Measurements from ENCODE around the gene GPR78.

Gene GPR78

DNA sequence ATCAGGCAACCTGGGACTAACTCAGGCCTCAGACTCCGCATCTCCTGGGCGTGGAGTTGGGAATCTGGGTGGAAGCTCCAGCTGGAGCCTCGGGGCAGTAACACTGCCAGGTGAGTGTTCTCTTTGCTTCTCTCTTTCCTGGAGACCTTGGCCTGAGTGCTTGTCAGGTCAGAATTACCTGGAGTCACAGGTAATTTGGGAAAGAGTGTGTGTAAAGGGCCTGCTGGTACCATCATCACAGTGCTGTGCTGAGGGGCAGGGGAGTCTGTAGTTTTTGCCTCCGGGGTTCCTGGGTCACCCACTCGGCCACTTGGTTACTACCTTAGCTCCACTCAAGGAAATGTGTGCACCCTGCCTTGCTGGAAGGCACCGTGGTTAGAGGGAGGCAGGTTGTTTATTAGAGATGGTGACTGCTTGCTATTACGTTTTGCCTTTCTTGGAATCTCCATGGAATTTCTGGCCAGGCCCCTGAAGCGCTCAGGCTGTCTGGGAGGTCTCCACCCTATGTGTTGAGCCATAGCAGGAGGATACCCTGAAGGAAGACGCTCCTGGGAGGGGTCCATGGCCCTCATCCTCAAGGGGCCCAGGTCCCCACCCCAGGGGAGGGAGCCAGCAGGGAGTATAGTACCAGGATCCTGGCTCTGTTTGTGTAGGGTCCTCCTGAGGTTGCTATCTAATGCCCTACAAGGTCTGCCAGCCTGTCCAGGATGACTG, 2.9 kb downstream of the GPR78 start:
- no peaks in the 10 kb centered on the region for H3K9me3 Mint-ChIP-seq
- CTCF ChIA-PET, result no interaction called here
- H3K4me1 Mint-ChIP-seq, result no peaks in the 10 kb centered on the region
- H3K27me3 Mint-ChIP-seq, result peaks cover 36% of the 10 kb centered on the region
- H3K36me3 Mint-ChIP-seq, result no peaks in the 10 kb centered on the region
- no peak for DNase-seq
- no peak overlapping the region for H3K4me3 Mint-ChIP-seq
- H3K27ac Mint-ChIP-seq, result no peak overlapping the region

DNA sequence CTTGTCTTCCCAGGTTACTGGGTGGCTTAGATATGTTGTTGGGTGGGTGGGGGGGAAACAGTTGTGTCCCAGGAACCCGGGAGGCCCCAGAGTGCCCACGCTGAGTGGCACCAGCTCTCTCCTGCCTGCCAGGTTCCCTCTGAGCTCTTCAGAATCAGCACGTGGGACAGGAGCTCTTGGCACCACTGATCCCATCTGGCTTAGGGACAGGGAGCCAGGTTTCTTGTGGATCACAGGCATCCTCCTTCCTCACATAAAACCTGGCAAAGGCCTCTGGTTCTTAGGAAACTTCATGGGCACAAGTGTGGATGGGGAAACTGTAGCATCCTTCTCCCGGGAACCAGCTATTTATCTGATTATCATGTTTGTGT, 3.4 kb downstream of the GPR78 start:
- Mint-ChIP-seq H3K9me3 (no peaks in the 10 kb centered on the region), H3K36me3 (no peaks in the 10 kb centered on the region), H3K4me3 (no peak overlapping the region), H3K4me1 (no peaks in the 10 kb centered on the region), H3K27ac (no peak overlapping the region), H3K27me3 (peaks cover 34% of the 10 kb centered on the region)
- no peak for DNase-seq
- CTCF ChIA-PET, result no interaction called here

DNA sequence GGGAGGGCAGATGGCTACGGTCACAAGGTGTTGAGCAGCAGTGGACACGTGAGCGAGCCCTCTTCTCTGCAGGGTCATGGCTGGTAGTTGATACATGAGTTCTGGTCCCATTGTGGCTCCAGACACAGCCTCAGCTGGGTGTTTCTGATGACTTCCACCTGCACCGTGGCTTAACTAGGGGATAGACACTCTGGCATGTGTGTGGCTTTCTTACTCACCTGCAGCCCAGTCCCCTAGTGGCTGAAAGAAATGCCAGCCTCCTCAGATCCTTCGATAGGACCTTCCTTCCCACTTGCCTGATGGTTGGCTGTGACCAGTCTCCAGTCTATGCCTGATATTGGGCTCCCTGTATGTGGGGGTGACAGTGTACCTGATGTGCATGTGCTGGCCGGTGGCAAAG, 5.0 kb downstream of the GPR78 start:
- DNase-seq, result no peak
- Mint-ChIP-seq H3K4me3 (no peak overlapping the region), H3K36me3 (no peaks in the 10 kb centered on the region), H3K27me3 (peaks cover 28% of the 10 kb centered on the region), H3K4me1 (no peaks in the 10 kb centered on the region), H3K9me3 (no peaks in the 10 kb centered on the region), H3K27ac (no peak overlapping the region)
- CTCF ChIA-PET, result no interaction called here

DNA sequence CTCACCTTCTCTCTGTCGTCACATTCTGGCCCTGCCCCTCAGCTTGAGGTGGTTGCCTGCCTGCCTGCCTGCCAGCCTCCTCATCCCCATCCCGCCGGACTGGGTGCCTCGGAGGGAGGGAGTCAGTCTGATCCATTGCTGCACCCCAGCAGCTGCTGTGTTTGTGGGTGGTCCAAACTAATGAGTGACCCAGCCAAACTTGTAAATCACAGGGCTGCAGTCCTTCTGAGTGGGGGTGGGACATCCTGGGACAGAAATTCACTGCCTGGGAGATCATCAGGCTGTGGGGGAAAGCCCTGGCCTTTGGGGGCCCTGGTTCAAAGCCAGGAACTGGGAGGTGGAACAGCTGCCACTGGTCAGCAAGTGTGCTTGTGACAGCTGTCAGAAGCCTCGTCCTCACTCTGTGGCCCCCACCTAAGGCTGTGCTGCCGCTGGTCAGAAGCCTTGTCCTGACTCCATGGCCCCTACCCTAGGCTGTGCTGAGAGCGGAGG, 5.6 kb downstream of the GPR78 start:
- Mint-ChIP-seq H3K4me3 (no peak overlapping the region), H3K4me1 (no peaks in the 10 kb centered on the region), H3K9me3 (no peaks in the 10 kb centered on the region), H3K27me3 (peaks cover 28% of the 10 kb centered on the region), H3K36me3 (no peaks in the 10 kb centered on the region), H3K27ac (no peak overlapping the region)
- DNase-seq, result no peak
- CTCF ChIA-PET, result no interaction called here

DNA sequence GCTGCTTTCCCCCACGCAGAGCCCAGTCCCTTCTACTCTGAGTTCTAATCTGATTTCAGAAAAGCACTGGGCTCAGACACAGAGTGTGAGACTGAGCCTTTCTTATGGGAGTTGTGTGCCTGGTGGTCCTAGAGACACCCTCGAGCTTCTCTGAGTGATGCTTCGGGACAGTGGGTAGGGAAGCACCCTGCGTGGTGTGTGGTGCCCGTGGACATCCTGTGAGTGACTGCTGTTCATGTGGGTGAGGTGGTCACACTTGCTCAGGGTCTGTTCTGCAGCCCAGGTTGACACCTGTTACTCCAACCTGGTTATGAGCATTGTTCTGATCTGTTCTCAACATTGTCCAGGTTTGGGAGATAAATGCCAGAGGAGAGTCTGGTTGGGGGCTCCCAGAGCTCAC, 6.1 kb downstream of the GPR78 start:
- Mint-ChIP-seq H3K27me3 (peaks cover 30% of the 10 kb centered on the region), H3K27ac (no peak overlapping the region), H3K4me1 (no peaks in the 10 kb centered on the region), H3K4me3 (no peak overlapping the region), H3K36me3 (no peaks in the 10 kb centered on the region), H3K9me3 (no peaks in the 10 kb centered on the region)
- no peak for DNase-seq
- CTCF ChIA-PET, result no interaction called here

DNA sequence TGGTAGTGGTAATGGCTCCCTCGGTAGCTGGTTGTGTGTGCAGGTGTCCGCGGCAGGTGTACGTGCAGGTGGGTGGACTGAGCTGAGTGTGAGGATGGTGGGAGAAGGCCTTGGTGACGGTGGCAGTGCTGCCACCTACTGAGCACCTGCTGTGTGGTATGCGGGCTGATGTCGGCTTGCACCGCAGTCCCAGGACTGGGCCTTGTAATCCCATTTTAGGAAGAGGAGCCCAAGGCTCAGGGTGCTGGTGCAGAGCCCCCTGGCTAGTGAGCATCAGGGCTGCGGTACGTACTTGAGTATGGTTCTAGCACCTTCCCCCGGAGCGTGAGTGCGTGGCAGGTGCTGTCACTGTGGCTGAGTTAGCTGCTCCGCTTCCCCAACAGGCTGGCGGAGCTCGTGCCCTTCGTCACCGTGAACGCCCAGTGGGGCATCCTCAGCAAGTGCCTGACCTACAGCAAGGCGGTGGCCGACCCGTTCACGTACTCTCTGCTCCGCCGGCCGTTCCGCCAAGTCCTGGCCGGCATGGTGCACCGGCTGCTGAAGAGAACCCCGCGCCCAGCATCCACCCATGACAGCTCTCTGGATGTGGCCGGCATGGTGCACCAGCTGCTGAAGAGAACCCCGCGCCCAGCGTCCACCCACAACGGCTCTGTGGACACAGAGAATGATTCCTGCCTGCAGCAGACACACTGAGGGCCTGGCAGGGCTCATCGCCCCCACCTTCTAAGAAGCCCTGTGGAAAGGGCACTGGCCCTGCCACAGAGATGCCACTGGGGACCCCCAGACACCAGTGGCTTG, 6.7 kb downstream of the GPR78 start:
- H3K9me3 Mint-ChIP-seq, result no peaks in the 10 kb centered on the region
- peaks cover 32% of the 10 kb centered on the region for H3K27me3 Mint-ChIP-seq
- CTCF ChIA-PET, result no interaction called here
- no peaks in the 10 kb centered on the region for H3K4me1 Mint-ChIP-seq
- H3K27ac Mint-ChIP-seq, result no peak overlapping the region
- H3K36me3 Mint-ChIP-seq, result no peaks in the 10 kb centered on the region
- DNase-seq, result no peak
- no peak overlapping the region for H3K4me3 Mint-ChIP-seq

DNA sequence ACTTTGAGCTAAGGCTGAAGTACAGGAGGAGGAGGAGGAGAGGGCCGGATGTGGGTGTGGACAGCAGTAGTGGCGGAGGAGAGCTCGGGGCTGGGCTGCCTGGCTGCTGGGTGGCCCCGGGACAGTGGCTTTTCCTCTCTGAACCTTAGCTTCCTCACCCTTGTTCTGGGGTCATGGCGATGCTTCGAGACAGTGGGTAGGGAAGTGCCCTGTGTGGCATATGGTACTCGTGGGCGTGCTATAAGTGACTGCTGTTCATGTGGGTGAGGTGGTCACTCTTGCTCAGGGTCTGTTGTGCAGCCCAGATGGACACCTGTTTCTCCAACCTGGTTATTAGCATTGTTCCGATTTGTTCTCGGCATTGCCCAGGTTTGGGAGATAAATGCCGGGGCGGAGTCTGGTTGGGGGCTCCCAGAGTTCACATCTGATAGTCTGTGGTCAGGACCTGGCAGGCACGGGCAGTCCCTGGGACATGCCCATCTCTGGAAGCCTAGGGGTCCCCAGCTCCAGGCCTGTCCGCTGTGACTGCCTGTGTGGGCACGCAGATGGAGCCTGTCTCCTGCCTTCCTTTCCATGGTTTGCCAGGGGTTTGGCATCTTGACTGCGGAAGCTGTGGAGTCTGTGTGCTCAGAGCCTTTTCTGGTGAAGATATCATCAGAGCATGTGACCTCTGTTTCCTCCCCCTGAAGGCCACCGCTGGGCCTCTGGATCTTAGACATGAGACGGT, 7.4 kb downstream of the GPR78 start:
- CTCF ChIA-PET, result no interaction called here
- no peak for DNase-seq
- Mint-ChIP-seq H3K9me3 (no peaks in the 10 kb centered on the region), H3K36me3 (no peaks in the 10 kb centered on the region), H3K4me3 (no peak overlapping the region), H3K27me3 (peaks cover 33% of the 10 kb centered on the region), H3K27ac (no peak overlapping the region), H3K4me1 (no peaks in the 10 kb centered on the region)

DNA sequence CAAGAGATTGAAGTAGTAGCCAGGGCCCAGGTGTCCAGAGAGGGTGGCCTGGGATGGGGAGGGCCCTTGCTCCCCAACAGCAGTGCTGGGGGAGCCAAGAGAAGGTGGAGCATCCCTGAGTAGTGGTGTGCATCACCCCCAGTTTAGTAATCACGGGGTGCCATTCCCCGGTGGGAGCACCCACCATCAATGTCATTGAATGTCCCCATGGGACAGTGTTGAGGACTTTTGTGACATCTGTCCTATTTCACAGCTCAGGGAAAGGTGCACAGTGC, 7.9 kb downstream of the GPR78 start:
- H3K27me3 Mint-ChIP-seq, result peaks cover 38% of the 10 kb centered on the region
- H3K4me3 Mint-ChIP-seq, result no peak overlapping the region
- H3K9me3 Mint-ChIP-seq, result no peaks in the 10 kb centered on the region
- no peak overlapping the region for H3K27ac Mint-ChIP-seq
- CTCF ChIA-PET, result no interaction called here
- no peaks in the 10 kb centered on the region for H3K4me1 Mint-ChIP-seq
- DNase-seq, result no peak
- H3K36me3 Mint-ChIP-seq, result no peaks in the 10 kb centered on the region

DNA sequence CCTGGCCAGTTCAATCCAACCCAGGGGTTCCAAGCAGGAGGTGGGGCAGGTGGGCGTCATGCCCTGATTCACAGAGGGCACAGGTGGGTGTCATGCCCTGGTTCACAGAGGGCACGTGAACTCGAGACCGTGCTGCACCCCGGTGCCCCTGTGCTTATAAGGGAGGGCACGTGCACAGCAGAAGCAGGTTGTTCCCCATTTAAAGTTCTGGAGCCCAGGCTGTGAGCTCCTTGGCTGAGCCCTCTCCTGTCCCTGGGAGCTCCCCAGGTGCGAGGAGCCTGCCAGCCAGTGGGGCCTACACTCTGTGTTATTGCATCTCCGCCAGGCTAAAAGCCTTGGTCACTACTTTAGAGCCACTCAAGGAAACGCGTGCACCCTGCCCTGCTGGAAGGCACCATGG, 9.1 kb downstream of the GPR78 start:
- Mint-ChIP-seq H3K27me3 (peaks cover 50% of the 10 kb centered on the region), H3K27ac (no peak overlapping the region), H3K4me1 (no peaks in the 10 kb centered on the region), H3K36me3 (no peaks in the 10 kb centered on the region), H3K4me3 (no peak overlapping the region), H3K9me3 (no peaks in the 10 kb centered on the region)
- CTCF ChIA-PET, result no interaction called here
- no peak for DNase-seq

DNA sequence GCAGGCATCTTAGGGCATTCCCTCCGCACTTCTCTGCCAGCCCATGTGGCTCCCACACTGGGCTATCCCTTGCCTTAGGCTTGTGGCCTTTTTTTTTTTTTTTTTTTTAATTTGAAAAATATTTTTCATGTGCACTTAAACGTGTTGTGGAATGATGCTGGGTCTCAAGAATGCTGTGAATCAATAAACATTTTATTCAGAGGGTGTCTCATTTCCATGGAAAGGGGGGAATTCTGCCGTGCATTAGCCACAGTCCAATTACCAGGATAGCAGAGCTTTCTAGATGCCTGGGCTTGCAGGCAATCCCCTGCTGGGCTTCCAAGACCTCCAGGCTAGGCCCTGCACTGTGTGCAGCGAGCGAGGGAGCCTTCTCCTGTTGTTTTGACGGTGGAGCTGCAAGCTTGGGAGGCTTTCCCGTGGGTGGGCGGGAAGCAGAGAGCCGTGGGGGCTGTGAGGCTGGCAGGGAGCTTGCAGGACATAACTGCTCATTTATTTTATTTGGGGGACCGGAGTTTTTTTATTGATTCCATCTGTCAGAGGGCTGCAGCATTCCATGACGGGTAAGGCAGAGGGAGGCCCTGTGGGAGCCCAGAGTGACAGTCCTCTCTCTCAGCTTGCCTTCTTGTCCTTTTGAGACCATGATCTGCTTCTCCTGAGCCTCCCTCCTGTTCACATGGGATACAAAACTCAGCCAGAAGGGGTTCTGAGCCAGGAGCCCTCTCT, 9.8 kb downstream of the GPR78 start:
- no peaks in the 10 kb centered on the region for H3K4me1 Mint-ChIP-seq
- peaks cover 53% of the 10 kb centered on the region for H3K27me3 Mint-ChIP-seq
- CTCF ChIA-PET, result no interaction called here
- H3K36me3 Mint-ChIP-seq, result no peaks in the 10 kb centered on the region
- no peak overlapping the region for H3K4me3 Mint-ChIP-seq
- H3K27ac Mint-ChIP-seq, result no peak overlapping the region
- DNase-seq, result no peak
- no peaks in the 10 kb centered on the region for H3K9me3 Mint-ChIP-seq

DNA sequence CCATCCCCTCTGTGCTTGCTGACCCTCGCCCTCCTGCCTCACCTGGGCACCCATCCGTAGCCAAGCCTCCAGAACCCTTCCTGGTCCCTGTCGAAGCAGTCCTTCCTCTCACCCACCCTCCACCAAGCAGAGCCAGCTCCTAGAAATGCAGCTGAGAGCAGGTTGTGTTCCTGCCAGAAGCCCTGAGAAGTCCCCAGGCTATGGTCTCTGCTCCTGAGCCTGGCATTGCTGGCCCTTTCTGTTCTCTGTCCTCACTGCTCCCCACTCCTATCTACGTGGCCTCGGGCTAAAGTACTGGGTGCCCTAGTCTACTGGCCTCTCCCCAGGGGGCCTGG, 10.3 kb downstream of the GPR78 start:
- no peak for DNase-seq
- CTCF ChIA-PET, result no interaction called here
- Mint-ChIP-seq H3K27ac (no peak overlapping the region), H3K27me3 (peaks cover 53% of the 10 kb centered on the region), H3K4me1 (no peaks in the 10 kb centered on the region), H3K36me3 (no peaks in the 10 kb centered on the region), H3K4me3 (no peak overlapping the region), H3K9me3 (no peaks in the 10 kb centered on the region)

DNA sequence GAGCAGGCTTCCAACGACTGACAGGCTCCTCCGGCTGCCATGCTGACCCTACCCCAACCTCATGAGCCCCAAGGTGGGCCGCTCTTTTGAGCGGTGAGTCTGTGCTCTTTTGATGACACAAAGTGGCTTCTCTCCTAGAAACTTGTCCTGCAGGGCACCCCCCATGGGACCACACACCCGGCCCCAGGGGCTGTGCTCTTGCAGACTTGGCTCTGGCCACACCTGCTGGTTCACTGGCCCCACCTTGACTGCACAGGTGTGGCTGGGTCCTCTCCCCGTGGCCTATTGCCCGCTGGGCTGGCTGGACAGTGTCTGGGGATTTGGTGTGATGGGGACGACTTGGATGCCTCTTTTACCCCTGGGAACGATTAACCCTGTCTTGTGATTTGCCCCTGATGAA, 10.9 kb downstream of the GPR78 start:
- no peak overlapping the region for H3K4me3 Mint-ChIP-seq
- peaks cover 53% of the 10 kb centered on the region for H3K27me3 Mint-ChIP-seq
- DNase-seq, result no peak
- no peaks in the 10 kb centered on the region for H3K36me3 Mint-ChIP-seq
- H3K27ac Mint-ChIP-seq, result no peak overlapping the region
- CTCF ChIA-PET, result no interaction called here
- no peaks in the 10 kb centered on the region for H3K4me1 Mint-ChIP-seq
- no peaks in the 10 kb centered on the region for H3K9me3 Mint-ChIP-seq

DNA sequence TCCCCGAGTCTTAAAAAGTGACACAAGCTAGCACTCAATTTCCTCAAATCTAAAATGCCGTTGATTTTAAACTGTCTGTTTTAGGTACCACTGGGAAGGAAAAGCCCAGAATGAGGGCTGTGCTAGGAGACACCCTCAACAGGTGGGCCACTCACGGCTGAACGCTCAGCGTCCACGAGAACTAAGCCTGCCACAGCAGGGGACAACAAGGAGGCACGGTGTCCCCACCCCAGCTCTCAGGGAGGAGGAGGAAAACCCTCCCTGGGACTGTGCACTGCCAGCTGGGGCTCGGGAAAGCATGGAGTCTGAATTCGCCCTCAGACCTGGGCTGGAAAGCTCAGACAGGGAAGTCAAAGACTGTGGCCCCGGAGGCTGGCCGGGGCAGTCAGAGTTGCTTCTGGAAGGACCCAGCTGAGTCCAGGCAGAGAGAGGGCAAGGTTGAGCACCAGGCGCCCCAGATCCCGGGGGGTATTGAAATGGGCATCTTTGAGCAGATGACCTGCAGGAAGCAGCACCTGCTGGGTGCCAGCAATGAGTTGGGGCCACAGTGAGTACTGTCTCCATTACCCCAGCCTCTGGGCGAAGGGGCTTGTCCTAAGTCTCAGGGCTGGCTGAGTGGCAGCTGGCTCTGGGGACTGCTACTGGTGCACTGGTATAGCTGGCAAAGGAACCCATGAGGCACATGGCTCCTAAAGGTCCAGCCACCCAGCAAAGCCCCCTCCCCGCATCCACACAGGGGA, 11.6 kb downstream of the GPR78 start:
- no peak for DNase-seq
- Mint-ChIP-seq H3K36me3 (no peaks in the 10 kb centered on the region), H3K4me3 (no peak overlapping the region), H3K27me3 (peaks cover 53% of the 10 kb centered on the region), H3K27ac (no peak overlapping the region), H3K9me3 (no peaks in the 10 kb centered on the region), H3K4me1 (no peaks in the 10 kb centered on the region)
- CTCF ChIA-PET, result interaction anchor here (1.0 kb wide), 1 partner anchor 123 kb away, joined by 3 read pairs; no protein-coding TSS in a partner anchor
